HG03520 (cell line): ENCODE results near the gene NPIPA2.
"Not testable (repeated sequence)": the region's sequence is repeated elsewhere in the genome, so short reads cannot be mapped to it uniquely, and the experiment has no call there.

Source experiments
- ATAC-seq: cut with Tn5 transposase; IDR thresholded peaks from one replicate; pipeline ENCODE4 v1.9.1; 2021; ENCODE audit warnings: mild to moderate bottlenecking, moderate library complexity; ENCODE audit not compliant: unreplicated experiment

Gene NPIPA2

DNA sequence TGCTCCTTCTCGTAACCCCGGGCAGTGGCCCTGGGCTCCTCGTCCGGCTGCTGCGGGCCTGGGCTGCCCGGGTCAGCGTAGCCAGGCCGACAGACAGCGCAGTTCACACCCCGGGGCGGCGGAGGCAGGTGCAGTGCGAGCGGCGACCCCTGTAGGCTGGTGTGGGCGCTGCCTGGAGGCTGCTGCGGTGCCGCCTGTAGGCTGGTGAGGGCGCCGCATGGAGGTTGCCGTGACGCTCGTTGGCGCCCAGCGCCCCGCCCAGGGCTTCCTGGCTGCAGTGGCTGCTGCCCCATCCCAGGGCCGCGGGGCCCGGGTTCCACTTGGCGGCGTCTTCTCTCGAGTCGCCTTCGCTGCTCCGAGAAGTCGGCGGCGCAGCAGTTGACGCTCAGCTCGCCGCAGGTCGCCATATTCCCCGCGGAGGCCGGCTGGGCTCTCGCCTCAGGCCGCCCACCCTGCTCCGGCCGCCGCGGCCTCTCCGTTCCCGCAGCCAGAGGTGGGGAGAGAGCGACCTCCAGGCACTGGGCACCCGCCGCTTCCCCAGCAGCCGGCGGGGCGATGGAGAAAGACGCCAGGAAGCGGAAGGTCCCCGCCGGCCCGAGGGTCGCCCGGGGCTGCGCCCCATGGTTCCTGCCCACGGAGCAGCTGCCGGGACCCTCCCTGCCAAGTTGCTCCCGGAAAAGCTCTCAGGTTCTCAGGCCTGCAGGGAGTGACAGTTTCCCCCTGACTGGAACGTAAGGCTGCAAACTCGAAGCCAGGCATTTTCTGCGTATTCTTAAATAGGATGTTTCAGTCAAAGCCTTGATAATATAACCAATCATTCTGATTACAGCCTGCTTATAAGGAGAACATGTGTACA, at the start of gene NPIPA2:
Gene NPIPA2 (plus strand): TSS at position 261 of the 856 bp plus-strand sequence. CDS start 5,533 bp downstream, outside the sequence.
- peak; percentile 96 for ATAC-seq

DNA sequence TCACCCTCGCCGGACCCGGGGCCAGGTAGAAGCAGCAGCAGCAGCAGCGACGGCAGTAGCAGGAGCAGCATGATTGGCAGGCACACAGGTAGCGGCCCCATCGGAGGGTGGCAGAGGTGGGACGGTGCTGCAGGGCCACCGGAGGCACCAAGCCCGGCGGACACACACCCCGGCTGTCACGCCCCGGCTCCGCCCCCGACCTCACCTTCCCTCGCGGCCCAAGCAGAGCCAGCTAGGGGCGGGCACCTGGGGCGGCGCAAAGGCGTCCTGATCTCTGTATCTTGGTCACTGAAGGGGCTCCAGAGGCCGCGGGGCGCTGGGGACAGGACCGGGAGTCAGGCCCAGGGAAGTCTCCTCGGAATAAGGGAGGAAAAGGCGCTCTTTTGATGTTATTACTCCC, 48.2 kb upstream of the NPIPA2 start, which contains the start of gene PLA2G10:
Gene PLA2G10 (minus strand): TSS at position 180 of the 400 bp plus-strand sequence. CDS start 79 bp downstream, at position 101.
- not testable (repeated sequence) for ATAC-seq

DNA sequence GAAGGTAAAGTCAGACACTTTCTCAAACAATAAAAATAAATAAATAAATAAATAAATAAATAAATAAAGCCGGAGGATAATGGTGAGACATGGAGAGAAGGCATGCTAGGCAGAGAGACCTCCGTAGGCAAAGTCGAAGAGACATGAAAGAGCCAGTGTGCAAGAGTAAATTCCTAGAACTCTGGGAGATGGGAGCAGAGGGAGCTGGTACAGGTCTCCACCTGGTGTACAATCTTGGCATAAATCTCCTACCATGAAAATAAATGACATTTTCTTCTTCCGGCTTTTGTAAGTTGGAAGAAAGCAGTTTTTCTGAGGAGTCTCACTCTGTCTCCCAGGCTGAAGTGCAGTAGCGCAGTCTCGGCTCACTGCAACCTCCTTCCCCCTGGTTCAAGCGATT, 40.5 kb upstream of the NPIPA2 start:
- ATAC-seq: not testable (repeated sequence)

DNA sequence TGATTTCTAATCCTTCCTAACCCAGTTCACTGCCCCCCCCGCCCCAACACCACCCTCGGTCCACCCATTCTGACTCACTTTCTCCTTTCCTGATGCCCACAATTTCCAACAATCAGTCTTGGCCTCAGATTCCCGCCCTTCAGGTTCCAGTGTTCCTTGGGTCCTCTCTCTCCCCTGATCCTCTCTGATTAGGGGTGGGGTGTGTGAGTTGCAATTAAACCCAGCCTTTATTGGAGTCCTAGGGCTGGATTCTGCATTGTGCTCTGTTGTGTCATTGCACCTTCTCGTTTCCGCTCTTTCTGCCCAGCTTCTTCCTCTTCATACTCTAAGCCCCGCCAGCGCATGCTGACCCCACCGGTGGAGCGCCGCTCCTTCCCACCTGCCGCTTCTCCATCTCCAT, 39.7 kb upstream of the NPIPA2 start:
- not testable (repeated sequence) for ATAC-seq

DNA sequence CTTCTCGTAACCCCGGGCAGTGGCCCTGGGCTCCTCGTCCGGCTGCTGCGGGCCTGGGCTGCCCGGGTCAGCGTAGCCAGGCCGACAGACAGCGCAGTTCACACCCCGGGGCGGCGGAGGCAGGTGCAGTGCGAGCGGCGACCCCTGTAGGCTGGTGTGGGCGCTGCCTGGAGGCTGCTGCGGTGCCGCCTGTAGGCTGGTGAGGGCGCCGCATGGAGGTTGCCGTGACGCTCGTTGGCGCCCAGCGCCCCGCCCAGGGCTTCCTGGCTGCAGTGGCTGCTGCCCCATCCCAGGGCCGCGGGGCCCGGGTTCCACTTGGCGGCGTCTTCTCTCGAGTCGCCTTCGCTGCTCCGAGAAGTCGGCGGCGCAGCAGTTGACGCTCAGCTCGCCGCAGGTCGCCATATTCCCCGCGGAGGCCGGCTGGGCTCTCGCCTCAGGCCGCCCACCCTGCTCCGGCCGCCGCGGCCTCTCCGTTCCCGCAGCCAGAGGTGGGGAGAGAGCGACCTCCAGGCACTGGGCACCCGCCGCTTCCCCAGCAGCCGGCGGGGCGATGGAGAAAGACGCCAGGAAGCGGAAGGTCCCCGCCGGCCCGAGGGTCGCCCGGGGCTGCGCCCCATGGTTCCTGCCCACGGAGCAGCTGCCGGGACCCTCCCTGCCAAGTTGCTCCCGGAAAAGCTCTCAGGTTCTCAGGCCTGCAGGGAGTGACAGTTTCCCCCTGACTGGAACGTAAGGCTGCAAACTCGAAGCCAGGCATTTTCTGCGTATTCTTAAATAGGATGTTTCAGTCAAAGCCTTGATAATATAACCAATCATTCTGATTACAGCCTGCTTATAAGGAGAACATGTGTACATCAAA, 38.9 kb upstream of the NPIPA2 start, which contains the start of gene NPIPA3:
Gene NPIPA3 (plus strand): TSS at position 256 of the 856 bp plus-strand sequence. CDS start 5,533 bp downstream, outside the sequence.
- ATAC-seq: peak; percentile 94

DNA sequence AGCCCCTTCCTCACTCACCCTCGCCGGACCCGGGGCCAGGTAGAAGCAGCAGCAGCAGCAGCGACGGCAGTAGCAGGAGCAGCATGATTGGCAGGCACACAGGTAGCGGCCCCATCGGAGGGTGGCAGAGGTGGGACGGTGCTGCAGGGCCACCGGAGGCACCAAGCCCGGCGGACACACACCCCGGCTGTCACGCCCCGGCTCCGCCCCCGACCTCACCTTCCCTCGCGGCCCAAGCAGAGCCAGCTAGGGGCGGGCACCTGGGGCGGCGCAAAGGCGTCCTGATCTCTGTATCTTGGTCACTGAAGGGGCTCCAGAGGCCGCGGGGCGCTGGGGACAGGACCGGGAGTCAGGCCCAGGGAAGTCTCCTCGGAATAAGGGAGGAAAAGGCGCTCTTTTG, 9.1 kb upstream of the NPIPA2 start:
- not testable (repeated sequence) for ATAC-seq

DNA sequence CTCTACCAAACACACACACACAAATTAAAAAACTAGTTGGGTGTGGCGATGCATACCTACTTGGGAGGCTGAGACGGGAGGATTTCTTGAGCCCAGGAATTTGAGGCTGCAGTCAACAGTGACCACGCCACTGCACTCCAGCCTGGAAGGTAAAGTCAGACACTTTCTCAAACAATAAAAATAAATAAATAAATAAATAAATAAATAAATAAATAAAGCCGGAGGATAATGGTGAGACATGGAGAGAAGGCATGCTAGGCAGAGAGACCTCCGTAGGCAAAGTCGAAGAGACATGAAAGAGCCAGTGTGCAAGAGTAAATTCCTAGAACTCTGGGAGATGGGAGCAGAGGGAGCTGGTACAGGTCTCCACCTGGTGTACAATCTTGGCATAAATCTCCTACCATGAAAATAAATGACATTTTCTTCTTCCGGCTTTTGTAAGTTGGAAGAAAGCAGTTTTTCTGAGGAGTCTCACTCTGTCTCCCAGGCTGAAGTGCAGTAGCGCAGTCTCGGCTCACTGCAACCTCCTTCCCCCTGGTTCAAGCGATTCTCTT, 1.4 kb upstream of the NPIPA2 start:
- ATAC-seq: not testable (repeated sequence)

DNA sequence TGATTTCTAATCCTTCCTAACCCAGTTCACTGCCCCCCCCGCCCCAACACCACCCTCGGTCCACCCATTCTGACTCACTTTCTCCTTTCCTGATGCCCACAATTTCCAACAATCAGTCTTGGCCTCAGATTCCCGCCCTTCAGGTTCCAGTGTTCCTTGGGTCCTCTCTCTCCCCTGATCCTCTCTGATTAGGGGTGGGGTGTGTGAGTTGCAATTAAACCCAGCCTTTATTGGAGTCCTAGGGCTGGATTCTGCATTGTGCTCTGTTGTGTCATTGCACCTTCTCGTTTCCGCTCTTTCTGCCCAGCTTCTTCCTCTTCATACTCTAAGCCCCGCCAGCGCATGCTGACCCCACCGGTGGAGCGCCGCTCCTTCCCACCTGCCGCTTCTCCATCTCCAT, 539 bp upstream of the NPIPA2 start:
- ATAC-seq: not testable (repeated sequence)

DNA sequence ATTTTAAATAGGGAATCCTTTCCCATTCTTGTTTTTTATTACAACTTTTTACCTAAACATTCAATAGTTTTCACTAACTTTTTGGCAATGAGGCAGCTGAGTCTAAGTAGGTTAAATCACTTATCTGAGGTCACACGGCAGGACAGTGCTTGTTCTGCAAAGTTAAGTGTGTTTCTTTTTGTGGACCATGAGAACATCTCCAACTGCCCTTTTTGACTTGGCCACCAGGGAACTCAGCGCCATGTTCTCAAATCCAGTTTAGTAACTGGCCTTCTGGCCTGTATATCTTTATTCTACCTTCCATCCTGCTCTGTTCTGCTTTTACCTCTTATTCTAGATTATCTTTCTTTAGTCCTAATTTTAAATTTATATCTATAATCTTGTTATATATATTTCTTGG, 31.3 kb downstream of the NPIPA2 start:
- ATAC-seq: not testable (repeated sequence)

DNA sequence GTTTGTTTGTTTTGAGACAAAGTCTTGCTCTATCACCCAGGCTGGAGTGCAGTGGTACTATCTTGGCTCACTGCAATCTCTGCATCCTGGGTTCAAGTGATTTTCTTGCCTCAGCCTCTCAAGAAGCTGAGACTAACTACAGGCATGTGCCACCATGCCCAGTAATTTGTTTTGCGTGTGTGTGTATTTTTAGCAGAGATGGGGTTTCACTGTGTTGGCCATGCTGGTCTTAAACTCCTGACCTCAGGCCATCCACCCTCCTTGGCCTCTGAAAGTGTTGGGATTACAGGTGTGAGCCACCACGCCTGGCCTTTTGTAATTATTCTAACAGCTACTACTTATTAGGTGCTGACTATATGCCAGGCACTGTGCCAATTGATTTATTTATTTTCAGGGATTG, 33.3 kb downstream of the NPIPA2 start:
- not testable (repeated sequence) for ATAC-seq

DNA sequence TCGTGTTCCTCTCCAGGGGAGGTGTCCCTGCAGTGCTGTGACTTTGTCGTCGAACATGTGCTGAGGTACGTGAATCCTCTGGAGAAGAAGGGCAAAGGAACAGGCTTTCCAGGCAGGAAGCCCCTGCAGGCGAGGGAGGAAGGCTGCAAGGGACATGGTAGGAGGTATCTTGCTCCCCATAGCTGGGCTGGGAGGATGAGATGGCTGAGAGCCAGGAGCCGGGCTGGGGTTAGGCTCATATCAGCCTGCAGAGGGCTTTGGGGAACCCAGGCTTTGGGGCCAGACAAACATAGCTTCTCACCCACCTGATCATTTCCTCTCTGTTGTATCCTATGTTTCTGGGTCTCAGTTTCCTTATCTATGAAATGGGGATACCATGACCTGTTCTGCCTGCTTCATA, 34.4 kb downstream of the NPIPA2 start:
- not testable (repeated sequence) for ATAC-seq

DNA sequence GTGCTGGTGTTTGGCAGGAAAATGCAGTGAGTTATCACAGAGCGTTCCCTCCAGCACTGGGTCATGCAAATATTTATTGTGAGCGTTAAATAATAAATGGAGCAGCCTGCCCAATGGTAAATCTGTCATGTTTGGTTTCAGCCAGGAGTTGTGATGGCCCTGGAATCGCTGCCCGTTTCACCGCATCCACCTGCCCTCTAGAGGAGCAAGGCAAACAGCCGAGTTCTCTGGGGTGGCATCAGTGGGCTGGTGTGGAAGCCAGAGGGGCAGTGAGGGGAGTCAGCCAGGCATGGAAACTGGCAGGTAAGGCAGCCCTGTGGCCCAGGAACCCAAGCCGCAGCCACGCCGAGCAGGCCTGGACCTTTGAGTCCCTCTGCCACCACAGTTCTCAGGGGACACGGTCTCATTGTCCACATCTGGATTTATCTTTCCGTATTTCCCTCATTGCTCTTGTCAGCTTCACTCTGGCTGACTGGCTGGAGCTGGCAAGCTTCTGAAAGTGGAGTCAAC, 37.1 kb downstream of the NPIPA2 start:
- ATAC-seq: not testable (repeated sequence)

DNA sequence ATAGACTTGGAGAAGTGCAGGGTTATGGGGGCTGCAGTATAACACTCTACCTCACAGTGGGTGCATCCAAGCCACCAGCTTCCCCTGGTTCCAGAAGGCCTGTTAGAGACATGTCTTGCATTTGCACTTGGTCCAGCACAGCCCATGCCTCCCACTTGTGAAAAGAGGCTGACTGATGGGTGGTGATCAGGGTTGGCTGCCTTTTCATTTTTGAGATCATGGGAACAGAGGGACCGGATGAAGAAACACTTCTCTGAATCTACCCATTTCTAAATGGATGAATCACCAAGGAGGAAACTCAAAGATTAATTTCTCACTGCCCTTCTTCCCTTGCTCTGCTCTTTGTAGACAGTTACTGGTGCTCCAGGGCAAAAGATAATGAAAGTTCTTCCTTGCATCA, 43.8 kb downstream of the NPIPA2 start:
- ATAC-seq: not testable (repeated sequence)

DNA sequence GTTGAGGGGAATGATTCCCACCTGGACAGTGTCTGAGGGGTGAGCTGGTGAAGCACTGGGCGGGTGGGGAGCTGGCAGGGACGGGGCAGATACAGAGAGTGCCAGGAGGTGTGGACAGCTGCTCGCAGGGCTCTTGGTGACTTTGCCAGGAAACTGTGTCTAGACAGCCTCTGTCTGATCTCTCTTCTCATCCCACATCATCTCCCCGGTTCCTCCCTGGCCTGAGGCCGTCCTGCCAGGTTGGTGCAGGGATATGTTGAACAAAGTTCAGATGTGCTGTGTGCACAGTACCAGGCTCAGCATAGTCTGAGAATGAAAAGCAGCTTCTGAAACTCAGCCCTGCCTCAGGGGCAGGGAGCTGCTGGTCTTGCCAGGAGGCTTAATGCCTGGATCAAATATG, 47.2 kb downstream of the NPIPA2 start:
- not testable (repeated sequence) for ATAC-seq

DNA sequence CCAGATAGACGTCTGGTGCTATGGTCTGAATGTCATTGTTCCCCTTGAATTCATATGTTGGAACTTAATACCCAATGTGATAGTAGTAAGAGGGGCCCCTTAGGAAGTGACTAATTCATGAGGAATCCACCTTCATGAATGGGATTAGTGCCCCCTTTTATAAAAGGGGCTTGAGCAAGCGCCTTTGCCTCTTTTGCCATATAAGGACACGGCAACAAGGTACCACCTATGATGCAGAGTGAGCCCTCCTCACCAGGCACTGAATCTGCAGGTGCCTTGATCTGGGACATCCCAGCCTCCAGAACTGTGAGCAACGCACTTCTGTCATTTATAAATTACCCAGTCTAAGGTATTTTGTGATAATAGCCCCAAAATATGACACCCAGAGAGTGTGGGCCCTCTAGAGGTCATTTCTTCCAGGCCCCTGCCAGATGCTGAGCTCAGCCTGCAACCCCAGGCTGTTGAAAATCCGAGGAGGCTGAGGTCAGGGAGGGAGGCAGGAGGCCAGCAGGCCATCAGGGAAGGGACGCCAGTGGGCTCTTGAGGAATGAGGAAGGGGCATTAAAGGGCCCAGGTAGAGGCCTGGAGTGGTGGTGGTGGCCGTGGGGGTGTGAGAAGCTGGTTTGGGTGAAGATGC, 48.1 kb downstream of the NPIPA2 start:
- ATAC-seq: not testable (repeated sequence)

DNA sequence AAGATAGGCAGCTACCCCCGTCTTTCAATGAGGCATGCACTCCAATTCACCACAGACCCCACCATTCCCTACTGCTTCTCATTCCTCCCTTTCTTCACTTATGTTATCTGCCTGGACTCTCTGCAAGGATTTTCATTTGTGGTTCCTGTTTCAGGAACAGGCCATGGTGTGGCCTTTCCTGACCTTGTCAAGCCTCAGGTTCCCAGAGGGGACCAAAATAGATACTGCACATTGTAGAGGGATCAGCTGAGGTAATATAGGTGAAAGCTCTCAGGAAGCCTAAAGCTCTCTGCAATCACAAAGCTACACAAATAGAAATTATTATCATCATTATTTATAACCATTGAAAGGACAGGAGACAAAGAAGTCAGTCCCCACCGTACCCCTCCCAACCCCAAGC, 50.6 kb downstream of the NPIPA2 start:
- ATAC-seq: not testable (repeated sequence)

DNA sequence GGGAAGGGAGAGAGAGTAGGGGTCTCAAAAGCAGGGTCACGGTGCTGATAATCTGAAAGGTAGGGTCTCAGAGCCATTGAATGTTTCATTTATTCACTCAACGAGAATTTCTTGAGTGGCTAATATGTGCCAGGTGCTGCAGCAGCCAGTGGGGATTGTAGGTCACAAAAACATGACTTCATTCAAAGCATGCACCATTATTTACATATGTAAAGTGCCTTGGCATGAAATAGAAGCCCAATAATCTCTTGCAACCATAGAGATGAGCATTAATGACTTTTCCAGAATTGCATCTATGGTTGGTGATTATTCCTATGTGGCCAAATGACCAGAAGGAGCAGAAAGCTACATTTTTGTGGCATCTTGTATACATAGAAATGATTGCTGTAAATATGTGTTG, 55.2 kb downstream of the NPIPA2 start:
- not testable (repeated sequence) for ATAC-seq

DNA sequence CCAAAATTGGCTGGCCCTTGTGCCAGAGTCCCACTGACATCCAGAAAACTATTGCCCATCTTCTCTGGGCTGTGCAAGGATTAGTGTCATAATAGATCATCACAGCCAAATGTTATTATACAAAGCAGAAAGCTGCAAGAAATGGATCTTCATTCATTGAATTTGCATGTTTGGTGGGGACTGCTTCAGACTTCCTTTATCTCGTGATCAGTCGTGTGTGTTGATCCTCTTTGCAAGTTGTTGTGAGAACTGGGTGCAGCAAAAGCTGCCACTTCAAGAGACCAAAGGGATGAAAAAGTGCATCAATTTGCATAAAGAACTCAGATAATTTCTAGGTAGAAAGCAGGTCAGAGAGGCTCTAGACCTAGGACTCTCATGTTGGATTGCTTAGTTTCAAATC, 61.2 kb downstream of the NPIPA2 start:
- ATAC-seq: not testable (repeated sequence)

DNA sequence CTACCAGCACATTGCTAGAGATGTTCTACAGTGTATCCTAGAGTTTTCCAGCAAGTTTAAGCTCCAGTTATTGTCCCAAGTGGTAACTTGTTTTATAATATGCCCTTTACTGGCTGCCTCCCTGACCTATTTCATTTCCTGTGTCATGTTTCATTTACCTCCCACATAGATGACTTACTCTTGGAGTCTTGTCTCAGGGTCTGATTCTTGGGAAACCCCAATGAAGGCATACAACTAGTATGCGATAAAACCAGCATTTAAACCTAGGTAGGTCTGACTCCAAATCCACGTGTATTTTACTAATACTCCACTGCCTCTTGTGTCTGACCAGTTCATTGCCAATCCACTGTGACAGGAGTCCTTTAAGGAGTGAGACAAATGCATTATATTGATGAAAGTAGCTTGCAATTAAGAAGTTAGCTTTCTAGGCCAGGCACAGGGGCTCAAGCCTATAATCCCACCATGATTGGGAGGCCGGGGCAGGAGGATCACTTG, 64.9 kb downstream of the NPIPA2 start:
- ATAC-seq: not testable (repeated sequence)

DNA sequence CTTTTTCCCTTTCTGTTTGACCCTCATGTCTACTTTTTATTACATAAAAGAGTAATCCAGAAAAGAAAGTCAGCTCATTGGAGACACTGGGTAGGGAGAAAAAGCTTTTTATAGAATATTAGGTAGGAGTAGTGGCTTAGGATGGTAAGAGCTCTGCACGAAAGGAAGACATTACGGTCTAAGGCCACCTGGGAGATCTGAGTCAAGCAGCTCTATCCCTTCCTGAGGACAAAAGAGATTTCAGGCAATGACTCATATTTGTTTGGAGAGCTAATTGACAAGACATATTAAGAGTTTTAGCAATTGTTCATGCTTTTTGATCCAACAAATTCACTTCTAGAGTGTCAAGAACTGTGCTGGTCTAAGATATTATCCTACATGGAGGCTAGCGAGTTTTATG, 71.6 kb downstream of the NPIPA2 start:
- not testable (repeated sequence) for ATAC-seq
